GM19438 (cell line): ENCODE measurements around the gene EVI2A.
"Not testable (repeated sequence)": the region's sequence is repeated elsewhere in the genome, so short reads cannot be mapped to it uniquely, and the experiment has no call there.

Experiments
- ATAC-seq: cut with Tn5 transposase; IDR thresholded peaks from one replicate; pipeline ENCODE4 v1.9.1; 2021; ENCODE audit warnings: low read depth; ENCODE audit not compliant: unreplicated experiment

EVI2A gene, protein sequence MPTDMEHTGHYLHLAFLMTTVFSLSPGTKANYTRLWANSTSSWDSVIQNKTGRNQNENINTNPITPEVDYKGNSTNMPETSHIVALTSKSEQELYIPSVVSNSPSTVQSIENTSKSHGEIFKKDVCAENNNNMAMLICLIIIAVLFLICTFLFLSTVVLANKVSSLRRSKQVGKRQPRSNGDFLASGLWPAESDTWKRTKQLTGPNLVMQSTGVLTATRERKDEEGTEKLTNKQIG

GRCh38 chr17:31321481-31321880 lies at the start of gene EVI2A:
Gene EVI2A (minus strand): TSS chr17:31321622. CDS start chr17:31319013, 2,609 bp downstream.
- no peak for ATAC-seq

- ATAC-seq: no peak
These were observed 47.8 kb upstream of the EVI2A start for GRCh38 chr17:31369266-31369665.

DNA sequence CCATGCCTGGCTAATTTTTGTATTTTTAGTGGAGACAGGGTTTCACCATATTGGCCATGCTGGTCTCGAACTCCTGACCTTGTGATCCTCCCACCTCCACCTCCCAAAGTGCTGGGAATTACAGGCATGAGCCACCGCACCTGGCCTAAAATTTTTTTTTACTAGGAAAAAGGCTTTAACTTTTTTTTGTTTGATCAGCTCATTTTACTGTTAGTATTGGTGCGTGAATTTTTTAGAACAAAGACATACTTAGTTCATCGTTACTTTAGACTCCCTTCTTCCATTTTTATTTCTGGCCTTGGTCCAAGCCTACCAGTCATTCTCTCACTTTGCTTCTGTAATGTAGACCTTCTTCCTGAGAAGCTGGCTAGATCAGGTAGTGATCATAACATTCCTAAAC lies 44.7 kb upstream of the EVI2A start:
- ATAC-seq: no peak

DNA sequence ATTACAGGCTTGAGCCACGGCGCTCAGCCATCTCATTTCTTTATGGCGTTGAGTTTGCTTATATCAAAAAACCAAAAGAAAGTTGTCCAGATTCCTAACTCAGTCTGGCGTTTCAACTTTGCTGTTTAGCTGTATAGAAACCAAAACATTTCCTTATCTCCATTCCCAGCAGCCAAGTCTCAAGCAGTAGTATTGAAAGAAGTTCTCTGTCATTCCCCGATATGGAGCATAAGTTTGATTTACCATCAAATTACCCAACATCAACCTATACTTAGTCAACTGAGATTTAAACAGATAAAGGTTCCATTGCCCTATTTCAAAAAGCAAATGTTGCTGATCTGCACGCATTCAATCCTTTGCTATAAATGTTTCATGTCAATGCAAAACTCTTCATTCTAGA lies 42.6 kb upstream of the EVI2A start:
- no peak for ATAC-seq

- ATAC-seq: no peak
These were observed 36.5 kb upstream of the EVI2A start for GRCh38 chr17:31357839-31358394.

GRCh38 chr17:31357091-31357490 lies 35.7 kb upstream of the EVI2A start:
- no peak for ATAC-seq

DNA sequence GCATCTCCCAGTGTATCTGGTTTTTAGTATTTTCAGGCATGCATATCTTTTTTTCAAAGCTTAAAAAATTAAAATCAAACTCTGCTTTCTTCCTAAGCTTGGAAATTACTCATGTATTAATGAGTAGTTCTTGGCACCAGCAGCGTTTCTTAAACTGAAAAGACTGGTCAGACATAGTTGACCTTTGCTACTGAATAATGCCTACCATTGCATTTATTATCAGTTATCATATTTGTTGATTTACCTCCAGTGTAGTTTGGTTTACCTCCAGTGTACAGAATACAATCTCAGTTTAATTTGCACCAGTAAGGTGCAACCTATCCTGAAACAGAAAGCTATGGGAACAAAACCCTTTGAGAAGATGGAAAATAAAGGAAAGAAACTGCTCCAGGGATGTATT lies 34.5 kb upstream of the EVI2A start:
- no peak for ATAC-seq

DNA sequence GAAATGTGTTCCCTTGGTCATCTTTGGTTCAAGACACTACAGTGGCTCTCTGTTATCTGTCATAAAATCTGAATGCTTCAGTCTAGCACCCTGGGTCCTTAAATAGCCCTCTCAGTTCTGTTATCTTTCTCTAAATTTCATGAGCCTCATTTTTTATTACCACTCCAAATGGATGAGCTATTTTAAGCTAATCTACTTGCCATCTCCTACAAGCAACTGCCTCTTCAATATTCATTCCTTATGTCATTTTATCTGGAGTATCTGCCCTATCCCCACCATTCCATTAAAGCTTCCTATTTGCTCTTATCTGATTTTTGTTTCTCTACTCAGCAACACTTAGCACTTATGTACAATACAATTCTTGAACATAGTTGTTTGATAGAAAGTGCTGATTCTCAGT lies 28.0 kb upstream of the EVI2A start:
- no peak for ATAC-seq

DNA sequence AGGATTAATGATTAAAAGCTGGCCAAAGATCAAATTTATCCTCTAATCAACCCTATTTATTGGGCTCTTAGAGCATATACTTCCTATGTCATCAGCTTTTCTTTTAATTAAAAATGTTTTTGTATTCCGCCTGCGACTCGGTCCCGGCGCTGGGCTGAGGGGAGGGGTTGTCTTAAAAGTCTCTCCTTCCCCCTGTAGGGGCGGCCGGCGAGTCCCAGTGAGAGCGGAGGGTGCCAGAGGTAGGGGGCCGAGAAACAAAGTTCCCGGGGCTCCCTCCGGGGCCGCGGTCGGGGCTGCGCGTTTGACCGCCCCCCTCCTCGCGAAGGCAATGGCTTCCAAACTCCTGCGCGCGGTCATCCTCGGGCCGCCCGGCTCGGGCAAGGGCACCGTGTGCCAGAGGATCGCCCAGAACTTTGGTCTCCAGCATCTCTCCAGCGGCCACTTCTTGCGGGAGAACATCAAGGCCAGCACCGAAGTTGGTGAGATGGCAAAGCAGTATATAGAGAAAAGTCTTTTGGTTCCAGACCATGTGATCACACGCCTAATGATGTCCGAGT lies 23.8 kb upstream of the EVI2A start:
- ATAC-seq: not testable (repeated sequence)

DNA sequence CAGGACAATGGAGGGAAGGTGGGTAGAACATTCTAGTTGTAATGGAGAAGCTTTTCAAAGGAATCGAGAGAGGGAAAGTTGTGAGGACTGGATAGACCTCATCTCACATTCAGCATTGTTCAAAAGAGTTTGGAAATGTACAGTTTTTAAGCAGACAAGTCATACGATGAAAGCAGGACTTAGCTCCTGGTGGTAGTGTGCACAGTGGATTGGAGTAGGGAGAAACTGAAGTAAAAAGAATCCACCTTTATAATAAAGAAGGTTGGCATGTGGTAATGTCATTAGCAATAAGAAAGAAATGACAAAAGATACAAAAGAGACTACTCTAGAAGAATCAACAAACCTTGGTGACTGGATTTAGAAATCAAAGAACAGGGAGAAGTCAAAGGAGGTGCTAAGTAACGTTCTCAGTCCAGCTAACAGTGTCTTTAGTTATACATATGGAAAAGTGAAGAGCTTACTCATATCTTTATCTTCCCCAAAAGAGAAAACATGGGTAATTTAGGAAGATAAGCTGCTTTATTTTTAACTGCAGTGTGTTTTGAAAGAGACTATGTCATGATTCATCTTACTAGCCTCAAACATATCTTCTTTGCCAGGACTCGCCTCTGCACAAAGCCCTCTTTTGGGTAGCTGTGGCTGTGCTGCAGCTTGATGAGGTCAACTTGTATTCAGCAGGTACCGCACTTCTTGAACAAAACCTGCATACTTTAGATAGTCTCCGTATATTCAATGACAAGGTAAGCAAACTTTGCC lies 18.7 kb upstream of the EVI2A start:
- no peak for ATAC-seq

- no peak for ATAC-seq
These were observed 7.8 kb upstream of the EVI2A start for GRCh38 chr17:31329221-31329620.

DNA sequence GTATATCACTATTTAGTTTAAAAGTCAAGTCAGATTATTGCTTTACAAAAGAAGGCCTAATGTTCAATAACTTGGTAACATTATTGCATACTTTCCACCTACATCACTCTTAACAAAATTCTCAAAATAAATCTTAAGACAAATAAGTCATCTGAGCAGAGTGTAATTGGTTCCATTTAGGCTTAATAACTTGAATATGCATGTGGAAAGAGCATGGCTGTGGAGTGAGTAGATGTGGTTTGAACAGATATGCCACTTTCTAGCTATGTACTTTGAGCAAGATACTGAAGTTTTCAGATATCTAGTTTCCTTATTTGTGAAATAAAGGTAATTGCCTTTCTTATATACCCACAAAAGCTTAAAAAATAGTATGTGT lies 6.7 kb upstream of the EVI2A start:
- ATAC-seq: no peak

GRCh38 chr17:31327534-31328159 lies 6.2 kb upstream of the EVI2A start:
- ATAC-seq: no peak

GRCh38 chr17:31323551-31323950 lies 2.1 kb upstream of the EVI2A start:
- no peak for ATAC-seq

DNA sequence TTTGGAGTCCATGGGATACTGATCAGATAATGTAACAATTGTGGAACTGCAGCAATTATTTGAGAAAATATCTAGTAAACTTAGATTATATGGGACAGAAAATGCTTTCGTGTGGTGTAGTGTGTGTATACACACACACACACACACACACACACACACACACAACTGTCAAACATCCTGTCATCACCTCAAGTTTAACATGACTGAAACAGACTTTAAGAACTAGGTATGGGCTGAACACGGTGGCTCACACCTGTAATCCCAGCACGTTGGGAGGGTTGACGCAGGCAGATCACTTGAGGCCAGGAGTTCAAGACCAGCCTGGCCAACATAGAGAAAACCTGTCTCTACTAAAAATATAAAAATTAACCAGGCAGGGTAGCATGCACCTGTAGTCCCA lies 544 bp upstream of the EVI2A start:
- no peak for ATAC-seq

DNA sequence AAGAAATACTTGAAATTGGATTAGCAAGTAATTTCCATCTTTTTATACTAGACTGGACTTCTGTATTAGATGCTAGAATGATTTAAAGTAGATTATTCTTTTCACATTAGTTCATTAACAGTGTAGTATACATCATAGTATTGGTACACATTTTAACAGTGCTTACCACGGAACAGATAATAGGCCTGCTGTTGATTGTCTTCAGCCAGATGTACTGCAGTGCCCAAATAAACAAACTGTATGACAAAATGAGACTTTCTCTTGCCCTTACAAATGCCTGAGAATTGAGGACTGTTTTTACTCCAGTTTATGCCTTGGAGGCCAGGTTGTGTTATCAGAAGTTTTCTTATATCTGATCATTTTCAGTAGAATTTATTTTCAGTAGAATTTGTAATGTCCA lies 631 bp downstream of the EVI2A start:
- ATAC-seq: no peak

- no peak for ATAC-seq
These were observed 1.2 kb downstream of the EVI2A start for GRCh38 chr17:31320241-31320640.

- no peak for ATAC-seq
These were observed 2.4 kb downstream of the EVI2A start for GRCh38 chr17:31318851-31319661.

DNA sequence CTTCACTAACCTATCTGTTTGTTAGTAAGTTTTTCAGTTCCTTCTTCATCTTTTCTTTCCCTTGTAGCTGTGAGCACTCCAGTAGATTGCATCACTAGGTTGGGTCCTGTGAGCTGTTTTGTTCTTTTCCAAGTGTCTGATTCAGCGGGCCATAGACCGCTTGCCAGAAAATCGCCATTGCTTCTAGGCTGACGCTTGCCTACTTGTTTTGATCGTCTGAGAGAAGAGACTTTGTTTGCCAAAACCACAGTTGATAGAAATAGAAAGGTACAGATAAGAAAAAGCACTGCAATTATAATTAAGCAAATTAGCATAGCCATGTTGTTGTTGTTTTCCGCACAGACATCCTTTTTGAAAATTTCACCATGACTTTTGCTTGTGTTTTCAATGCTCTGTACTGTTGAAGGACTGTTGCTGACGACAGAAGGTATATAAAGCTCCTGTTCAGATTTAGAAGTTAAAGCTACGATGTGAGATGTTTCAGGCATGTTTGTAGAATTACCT lies 3.1 kb downstream of the EVI2A start:
- ATAC-seq: peak; percentile 45

DNA sequence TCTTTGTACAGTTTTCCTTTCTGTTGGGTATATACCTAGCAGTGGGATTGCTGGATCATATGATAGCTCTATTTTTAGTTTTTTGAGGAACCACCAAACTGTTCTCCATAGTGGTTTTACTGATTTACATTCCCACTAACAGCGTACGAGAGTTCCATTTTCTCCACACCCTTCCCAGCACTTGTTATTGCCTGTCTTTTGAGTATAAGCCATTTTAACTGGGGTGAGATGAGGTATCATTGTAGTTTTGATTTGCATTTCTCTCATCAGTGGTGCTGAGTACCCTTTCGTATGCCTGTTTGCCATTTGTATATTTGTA lies 6.7 kb downstream of the EVI2A start:
- ATAC-seq: no peak
